Activated CD4-positive, CD25-positive, alpha-beta regulatory T cell treated with anti-CD3 and anti-CD28 coated beads, Interleukin-2, amount 50 U/mL, for 24 hours (primary cell): ENCODE data around the gene ST8SIA2.

Source experiments
- ATAC-seq, 2 donors: fragments of 150-1000 bp; cut with Tn5 transposase; one replicate each; pipeline ENCODE4 v1.10.0; 2021; ENCODE audit warnings: mild to moderate bottlenecking in 1 of 2, moderate library complexity in 1 of 2

Gene ST8SIA2

GRCh38 chr15:92499731-92500530, 106.2 kb downstream of the ST8SIA2 start:
- ATAC-seq, result no peak

GRCh38 chr15:92502336-92502735, 108.7 kb downstream of the ST8SIA2 start:
- no peak for ATAC-seq

DNA sequence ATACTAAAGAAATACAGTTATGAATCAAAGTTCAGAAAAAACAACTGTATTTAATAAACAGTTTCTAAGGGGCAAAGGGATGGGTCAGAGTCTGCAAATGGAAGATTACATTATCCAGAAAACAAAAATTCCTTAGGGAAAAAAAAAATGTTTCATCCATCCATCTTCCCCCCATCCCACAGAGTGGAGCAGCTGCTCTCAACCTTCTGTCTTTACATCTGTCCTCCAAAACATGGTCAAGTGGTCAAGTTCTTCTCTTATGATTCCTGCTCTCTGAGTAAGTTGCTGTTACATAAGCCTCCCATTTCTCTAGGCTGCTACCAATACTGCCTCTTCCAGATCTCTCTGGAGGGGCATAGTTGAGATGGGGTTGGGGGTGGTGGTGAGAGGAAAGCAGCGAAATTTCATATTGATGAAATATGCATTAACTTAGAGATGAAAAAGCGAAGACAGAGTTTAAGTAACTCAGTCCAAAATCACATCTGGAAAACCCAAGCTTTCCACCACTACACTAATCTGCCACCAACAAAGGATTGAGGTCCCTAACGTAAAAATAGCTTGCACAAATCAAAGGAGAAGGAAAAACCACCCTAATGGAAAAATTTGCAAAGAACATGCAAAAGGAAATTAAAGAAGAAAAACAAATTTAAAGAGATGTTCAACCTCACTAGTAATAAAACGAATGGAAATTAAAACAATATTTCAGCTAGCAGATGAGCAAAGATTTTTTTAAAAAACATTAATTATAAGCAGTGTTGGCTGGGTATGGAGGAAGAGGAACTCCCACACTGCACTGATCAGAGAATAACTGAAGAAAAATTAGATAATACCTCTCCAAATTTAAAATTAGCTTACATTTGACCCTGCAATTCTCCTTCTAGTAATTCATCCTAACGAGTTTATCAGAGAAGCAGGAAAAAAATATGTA, 109.5 kb downstream of the ST8SIA2 start:
- no peak for ATAC-seq

- no peak for ATAC-seq
Observed at GRCh38 chr15:92503889-92504288, 110.2 kb downstream of the ST8SIA2 start.

GRCh38 chr15:92505611-92506010, 111.9 kb downstream of the ST8SIA2 start:
- ATAC-seq, result no peak

GRCh38 chr15:92506506-92506905, 112.8 kb downstream of the ST8SIA2 start:
- ATAC-seq, result no peak

DNA sequence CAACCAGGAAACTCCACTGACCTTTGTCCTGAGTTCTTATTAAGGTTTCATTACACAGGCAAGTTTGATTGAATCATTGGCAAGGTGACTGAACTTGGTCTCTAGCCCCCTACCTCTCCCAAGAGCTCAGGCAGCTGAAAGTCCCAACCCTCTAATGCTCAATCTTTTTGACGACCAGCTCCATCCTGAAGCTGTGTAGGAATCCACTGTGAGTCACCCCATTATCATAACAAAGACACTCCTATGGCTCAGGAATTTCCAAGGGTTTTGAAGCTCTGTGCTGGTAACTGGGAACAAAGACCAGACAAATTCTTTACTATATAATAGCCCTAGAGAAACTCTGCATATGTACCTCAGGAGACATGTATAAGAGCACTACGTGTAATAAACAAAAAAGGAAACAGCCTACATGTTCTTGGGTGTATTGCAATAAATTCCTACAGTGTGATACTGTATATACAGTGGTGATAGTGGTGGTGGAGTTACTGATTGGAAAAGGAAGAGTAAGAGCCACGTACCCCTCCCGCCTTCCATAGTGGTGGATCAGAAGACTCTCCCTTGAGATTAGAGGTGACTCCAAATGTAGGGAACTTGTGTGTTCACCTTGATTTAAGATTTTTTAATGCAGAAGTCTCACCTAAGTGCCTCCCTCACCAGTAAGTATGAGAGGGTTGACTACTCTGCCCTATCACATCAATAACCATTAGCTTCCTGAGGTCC, 116.6 kb downstream of the ST8SIA2 start:
- ATAC-seq, result no peak
